Stimulated activated CD4-positive, alpha-beta T cell treated with anti-CD3 and anti-CD28 coated beads, Interleukin-12 subunit alpha, Interleukin-12 subunit beta, amount 100 ng/mL, for 48 hours (primary cell): ENCODE measurements around the gene TPGS1.

Experiments used
- DNase-seq, 3 donors: peaks; one replicate each; pipeline ENCODE4 v3.0.0-alpha.2; 2020; ENCODE audit warnings: low read depth in 2 of 3, low spot score in 1 of 3

The TPGS1 gene

DNA sequence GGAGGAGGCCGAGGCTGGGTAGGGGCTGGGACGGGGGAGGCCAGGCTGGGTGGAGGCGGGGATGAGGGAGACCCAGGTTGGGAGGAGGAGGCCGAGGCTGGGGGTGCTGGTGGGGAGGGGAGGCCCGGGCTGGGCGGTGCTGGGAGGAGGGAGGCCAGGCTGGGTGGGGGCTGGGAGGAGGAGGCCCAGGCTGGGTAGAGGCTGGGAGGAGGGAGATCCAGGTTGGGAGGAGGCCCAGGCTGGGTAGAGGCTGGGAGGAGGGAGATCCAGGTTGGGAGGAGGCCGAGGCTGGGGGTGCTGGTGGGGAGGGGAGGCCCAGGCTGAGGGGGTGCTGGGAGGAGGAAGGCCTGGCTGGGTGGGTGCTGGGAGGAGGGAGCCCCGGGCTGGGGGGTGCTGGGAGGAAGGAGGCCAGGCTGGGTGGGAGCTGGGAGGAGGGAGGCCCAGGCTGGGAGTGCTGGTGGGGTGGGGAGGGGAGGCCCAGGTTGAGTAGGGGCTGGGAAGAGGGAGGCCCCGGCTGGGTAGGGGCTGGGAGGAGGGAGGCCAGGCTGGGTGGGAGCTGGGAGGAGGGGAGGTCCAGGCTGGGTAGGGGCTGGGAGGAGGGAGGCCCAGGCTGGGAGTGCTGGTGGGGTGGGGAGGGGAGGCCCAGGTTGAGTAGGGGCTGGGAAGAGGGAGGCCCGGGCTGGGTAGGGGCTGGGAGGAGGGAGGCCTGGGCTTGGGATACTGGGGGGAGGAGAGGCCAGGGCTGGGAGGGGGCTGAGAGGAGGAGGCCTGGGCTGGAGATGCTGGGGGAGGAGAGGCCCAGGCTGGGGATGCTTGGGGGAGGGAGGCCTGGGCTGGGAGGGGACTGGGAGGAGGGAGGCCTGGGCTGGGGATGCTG is 10.7 kb downstream of the TPGS1 start:
- no peak for DNase-seq

DNA sequence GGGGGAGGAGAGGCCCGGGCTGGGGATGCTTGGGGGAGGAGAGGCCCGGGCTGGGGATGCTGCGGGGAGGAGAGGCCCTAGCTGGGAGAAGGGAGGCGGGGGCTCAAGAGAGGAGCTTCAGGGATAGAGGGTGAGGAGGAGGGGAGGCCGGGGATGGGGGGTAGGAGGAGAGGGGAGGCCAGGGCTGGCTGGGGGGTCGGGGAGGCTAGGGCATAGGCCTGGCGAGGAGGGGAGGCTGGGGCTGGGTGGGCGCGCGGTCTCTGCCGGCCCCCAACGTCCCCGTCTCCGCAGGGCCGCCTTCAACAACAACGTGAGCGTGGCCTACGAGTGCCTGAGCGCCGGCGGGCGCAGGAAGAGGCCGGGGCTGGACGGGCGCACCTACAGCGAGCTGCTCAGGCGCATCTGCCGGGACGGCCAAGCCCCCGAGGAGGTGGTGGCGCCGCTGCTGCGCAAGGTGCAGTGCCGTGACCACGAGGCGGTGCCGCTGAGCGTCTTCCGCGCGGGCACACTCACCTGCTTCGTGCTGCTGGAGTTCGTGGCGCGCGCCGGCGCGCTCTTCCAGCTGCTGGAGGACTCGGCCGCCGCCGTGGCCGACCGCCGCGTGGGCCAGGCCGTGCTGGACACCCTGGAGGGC is 11.4 kb downstream of the TPGS1 start:
- DNase-seq = no peak

DNA sequence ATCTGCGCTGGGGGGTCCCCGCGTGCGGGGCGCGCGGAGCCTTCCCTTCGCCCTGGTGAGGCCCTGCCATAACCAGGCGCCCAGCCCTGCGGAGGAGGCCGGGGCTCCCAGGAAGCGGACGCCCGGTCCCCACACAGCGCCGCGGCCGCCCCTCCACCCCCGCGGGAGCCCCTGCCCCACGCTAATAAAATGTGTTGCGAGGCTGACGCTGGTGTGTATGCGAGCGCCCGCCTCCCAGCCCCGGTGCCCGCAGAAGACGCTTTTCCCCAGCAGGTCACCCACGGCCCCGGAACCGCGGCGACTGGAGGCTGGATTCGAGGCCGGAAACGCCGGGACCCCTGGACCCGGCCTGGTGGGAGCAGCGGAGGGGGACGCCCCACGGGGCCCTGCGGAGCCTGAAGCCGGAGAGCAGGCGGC is 12.2 kb downstream of the TPGS1 start:
- no peak for DNase-seq

DNA sequence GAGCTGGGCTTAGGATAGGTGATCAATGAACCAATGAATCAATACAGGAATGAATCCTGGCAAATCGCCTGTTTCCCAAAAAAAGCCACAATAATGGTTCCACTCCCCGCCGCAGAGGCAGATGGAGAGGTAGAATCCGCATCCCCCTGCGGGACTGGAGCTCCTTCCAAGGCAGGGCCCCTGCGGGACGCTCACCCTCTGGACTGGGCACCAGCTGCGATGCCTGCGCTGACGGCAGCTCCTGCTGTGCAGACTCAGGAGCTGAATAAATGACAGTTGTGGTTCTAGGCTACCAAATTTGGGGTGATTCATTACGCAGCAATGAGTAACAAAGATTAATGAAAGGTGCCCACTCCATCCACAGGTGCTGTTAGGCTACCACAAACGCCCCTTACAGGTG is 15.4 kb downstream of the TPGS1 start:
- DNase-seq = no peak

DNA sequence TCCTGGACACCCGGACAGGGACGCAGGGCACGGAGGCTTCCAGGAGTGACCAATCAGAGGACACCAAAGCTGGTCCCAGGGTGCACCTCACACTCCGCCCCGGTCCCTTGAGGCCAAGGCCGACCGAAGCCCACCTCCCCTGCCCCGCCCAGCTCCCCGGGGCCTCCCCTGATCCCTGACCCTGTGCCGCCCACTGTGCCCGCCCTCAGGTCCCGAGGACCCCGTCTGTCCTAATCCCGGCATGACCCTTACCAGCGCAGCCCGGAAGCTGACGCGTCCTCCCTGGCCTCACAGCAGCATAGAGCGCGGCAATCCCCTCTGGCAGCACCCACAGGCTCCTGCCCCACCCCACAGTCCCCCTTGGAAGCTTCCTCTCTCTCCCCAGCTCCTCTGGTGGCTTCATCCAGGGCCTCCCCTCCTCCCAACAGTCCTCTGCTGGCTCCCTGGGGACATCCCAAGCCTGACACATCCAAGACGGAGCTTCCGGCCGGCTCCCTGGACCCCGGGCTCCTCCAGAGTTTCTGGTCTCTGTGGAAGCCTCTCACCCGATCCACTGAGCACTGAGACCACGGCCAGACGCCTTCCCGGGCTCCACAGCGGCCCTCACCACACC is 16.9 kb downstream of the TPGS1 start:
- no peak for DNase-seq

DNA sequence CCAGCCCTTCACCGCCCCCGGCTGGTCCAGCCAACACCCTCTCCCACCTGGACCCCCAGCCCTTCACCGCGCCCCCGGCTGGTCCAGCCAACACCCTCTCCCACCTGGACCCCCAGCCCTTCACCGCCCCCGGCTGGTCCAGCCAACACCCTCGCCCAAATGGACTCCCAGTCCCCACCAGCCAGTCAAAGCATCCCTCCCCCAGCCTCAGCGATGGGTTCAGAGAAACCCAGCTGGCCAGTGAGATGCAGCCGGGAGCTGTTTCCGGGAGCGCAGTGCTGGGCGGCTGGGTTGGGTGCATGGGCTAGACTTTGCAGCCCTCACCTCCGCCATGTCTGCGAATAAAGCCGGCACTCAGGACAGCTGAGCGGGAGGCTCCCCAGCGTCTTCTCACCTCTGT is 17.7 kb downstream of the TPGS1 start:
- DNase-seq = no peak

DNA sequence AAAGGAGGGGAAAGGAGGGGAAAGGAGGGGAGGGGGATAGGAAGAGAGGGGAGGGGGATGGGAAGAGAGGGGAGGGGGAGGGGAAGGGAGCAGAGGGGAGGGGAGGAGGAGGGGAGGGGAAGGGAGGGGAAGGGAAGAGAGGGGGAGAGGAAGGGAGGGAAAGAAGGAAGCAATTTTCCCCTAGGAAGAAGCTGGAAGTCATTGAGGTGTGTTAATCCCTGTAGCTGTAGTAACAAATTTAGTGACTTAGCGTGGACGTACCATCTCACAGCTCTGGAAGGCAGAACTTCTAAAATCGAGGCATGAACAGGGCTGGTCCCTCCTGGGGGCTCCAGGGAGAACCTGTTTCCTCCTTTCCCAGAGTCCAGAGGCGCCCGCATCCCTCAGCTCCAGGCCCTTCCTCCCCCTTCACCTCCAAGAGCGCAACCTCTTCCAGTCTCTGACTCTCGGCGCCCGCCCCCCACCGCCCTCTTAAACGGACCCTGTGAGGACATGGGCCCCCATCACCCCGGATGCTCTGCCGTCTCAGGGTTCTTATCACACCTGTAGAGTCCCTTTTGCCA is 18.6 kb downstream of the TPGS1 start:
- no peak for DNase-seq

DNA sequence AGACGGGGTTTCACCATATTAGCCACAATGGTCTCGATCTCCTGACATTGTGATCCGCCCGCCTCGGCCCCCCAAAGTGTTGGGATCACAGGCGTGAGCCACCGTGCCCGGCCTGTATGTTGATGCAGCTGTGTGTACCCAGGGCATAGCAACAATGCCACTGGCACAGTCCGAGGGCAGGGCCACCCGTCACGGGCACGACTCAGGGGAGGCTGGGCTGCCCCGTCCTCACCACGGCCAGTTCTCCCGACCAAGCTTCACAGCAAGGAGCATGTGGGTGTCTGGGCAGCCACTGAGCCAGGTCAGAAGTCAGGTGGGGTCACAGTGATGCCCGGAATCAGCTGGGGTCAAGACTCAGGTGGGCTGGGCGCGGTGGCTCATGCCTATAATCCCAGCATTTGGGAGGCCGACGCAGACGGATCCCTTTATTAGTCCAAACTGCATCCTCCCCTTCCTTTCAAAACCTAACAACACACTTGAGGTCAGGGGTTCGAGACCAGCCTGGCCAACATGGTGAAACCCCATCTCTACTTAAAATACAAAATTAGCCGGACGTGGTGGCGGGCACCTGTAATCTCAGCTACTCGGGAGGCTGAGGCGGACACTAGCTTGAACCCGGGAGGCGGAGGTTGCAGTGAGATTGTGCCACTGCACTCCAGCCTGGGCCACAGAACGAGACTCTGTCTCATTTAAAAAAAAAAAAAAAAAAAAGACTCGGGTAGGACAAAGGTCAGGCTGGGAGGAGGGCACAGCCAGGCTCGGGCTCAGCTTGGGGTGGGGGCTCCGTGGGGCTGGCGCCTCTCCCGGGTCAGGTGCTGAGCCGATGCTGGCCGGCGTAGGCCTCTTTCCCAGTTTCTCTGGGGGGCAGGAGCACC is 23.1 kb downstream of the TPGS1 start:
- no peak for DNase-seq

DNA sequence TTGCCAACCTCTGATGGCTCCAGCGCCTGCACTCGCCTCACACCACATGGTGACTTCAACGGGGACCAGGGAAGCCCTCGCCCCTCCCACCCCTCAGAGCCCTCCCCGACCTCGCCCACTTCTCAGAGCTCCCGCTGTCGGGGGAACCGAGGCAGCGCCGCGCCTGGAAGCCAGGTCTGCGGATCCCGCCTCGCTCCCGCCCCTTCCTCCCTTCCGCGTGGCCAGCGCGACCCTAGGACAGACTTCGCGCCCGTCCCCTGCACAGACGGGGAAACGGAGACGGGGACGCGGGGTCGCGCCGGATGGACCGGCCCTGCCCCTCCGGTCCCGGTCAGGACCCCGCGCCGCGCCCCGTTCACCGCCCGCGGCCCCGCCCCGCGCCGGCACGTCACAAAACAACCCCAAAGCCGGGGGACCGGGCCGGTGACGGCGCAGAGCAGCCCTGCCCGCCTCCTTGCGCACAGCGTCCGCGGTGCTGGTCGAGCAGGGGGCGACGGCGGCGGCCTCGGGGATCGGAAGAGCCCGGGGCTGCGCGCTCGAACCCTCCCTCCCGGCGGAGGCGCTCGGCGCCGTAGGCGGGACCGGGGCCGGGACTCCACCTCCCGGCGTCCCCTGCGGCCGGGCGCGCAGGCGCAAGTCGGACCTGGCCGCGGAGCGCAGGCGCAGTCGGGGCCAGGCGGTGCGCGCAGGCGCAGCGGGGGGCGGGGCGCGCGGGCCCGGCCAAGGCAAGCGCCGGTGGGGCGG is 23.9 kb downstream of the TPGS1 start:
- DNase-seq = peak; percentile 61 to 80 (median 76)

DNA sequence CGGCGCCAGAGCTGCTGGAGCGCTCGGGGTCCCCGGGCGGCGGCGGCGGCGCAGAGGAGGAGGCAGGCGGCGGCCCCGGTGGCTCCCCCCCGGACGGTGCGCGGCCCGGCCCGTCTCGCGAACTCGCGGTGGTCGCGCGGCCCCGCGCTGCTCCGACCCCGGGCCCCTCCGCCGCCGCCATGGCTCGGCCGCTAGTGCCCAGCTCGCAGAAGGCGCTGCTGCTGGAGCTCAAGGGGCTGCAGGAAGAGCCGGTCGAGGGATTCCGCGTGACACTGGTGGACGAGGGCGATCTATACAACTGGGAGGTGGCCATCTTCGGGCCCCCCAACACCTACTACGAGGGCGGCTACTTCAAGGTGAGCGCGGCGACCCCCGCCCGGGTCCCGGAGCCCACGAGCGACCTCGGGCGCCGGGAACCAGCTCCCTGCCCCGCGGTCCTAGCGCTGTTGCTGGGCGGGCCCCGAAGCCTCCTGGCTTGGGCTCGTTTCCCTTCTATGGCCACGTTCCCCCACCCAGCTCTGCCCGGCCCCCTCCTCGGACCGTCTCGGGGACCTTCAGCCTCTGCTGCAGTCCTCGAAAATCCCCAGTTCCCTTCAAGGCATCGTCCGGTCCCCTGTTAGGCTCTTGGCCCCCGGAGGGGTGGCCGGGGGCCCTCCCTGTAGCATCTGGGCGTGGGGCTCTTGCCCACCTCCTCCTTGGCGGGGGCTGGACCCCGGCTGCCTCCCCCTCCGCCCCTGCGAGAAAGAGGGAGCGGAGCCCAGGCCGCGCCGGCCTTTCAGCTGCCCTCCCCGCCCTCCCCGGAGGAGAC is 24.7 kb downstream of the TPGS1 start, which contains the start of gene CDC34:
CDC34 (plus strand) TSS at position 8 of the 808 bp plus-strand sequence; CDS start at position 180, 172 bp downstream.
- DNase-seq = no peak

DNA sequence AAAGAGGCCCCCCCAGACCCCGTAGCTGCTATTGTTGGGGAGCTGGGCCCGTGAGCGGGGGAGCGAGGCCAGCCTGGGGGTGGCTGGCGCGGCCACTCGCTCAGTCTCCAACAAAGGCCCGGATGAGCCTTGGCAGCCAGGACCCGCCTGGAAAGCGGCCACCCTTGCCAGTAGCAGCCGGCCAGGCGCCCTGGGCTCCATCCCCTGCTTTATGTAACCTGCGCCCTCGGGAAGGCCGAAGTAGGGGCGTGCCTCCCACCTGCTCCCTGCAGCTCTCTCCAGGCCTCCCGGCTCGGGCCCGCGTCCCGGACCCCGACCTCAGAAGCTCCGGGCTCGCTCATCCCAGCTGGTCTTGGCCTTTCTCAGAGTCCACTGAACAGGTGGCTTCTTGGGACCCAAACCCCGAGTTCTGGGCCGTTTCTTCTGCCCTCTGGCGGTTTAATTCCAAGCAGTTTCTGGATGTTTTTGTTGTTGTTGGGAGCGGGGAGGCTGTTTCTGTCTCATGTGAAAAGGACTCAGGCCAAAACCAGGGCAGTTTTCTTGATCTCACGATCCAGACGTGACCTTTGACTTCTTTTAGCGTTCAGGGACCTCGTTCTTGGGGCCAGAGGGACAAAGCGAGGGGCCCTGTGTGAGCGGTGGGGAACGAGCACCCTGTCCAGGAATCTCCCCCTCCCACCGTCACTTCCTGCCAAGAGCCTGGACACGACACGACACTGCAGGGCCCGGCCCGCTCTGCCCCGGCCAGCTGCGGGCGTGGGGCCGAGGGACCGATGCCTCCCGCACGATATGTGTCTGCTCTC is 25.5 kb downstream of the TPGS1 start:
- DNase-seq = no peak

DNA sequence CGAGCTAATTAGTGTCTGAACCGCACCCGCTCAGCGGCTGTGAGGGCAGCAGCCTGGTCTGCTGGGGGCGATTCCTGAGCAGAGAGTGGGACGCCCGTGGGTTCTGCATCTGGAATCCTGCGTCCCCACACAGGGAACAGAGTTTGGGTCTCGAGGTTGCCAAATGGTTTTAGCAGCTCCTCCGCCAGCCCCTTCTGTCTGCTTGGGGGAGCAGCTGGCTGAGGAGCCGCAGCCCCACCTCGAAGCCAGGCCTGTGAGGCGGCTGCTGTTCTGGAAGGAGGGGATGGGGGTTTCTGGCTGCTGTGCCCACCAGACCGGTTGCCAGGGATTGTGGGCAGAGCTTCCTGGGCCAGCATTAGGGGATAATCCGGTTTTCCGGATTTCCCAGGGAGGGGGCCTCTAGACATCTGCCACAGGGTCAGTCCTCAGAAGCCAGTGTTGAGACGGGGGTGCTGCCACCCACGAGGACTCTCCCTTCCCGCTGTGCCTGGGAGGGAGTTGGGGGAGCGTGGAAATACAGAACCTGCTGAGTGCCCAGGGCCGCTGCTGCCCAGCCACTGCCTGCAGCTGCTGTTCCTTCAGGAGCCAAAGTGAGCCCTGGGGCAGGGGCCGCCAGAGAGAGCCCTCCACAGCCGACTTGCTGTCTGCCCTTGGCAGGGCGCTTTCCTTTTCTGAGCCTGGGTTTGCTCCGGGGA is 26.2 kb downstream of the TPGS1 start:
- no peak for DNase-seq

DNA sequence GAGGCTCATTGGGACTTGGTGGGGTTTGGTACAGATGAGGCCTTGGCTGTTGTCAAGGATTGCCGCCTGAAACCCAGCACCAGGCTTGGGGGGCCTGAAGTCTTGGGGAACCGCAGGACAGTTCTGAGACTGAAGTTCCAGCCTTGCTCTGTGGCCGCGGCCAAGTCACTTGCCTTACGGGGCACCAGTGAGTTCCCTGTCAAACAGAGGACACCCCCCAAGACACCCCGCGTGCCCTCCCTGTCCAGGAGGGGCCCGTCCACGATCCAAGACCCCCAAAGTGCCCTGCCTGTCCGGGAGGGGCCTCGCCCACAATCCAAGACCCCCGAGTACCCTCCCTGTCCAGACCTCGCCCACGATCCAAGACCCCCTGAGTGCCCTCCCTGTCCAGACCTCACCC is 26.8 kb downstream of the TPGS1 start:
- no peak for DNase-seq

DNA sequence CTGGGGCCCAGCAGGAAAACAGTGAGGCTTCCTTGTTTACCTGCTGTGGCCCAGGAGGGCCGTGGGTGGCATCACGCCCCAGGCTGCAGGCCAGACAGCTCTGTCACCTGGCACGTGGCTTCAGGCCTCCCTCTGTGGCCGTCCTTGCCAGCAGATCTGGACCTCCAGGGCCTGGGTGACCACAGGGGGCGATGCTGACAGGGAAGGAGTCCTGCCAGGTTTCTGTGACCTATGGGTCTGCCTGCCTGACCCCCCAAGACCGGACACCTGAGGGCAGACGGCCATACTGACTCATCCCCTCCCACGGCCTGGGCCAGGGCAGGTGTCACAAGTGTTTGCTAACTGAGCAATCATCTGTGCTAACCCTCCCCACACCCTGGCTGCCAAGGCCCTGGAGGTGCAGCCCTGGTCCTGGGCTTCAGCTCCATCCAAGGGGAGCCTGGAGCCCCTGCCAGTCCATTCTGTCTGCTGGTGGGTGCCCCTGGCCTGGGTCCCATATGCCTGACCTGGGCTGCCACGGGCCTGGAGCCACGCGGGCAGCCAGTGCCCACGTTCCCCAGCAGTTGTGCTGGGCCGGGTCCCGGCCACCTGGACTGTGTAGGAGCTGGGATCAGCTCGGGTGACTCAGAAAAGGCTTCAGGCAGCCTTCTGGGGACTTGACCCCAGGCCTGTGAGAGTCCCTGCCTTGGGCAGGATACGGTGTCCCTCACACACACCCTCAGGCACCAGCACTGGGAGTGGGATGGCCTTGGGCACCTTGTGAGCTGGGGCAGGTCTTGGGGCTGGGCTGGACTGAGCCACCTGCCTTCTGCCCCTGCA is 27.9 kb downstream of the TPGS1 start:
- DNase-seq = no peak

DNA sequence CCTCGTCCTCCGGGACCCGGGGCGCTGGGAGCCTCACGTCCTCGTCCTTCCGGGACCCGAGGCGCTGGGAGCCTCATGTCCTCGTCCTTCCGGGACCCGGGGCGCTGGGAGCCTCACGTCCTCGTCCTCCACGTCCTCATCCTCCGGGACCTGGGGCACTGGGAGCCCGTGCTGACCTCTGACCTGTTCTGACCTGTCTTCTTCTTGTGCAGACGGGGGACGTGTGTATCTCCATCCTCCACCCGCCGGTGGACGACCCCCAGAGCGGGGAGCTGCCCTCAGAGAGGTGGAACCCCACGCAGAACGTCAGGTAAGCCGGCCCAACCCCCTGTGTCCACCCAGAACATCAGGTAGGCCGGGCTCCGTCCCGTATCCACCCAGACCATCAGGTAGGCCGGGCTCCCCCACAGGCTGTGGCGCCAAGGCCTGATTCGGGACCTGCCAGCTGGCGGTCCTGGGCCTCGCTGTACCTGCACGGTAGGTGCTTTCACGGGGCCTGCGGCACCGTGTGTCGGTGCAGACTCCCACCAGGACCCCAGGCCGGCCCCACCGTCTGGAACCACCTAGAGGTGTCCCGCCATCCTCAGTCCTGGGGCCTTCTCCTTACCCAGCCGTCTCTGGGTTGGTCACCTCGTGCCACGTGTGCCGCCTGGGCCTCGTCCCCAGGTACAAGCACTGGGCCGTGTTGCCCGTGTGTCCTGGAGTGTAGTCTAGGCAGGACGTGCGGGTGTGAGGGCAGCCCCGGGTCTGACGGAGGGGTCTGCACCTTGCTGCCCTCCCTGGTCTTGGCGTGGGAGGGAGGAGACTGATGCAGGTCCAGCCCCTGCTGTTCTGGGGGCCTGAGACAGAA is 29.0 kb downstream of the TPGS1 start:
- no peak for DNase-seq

DNA sequence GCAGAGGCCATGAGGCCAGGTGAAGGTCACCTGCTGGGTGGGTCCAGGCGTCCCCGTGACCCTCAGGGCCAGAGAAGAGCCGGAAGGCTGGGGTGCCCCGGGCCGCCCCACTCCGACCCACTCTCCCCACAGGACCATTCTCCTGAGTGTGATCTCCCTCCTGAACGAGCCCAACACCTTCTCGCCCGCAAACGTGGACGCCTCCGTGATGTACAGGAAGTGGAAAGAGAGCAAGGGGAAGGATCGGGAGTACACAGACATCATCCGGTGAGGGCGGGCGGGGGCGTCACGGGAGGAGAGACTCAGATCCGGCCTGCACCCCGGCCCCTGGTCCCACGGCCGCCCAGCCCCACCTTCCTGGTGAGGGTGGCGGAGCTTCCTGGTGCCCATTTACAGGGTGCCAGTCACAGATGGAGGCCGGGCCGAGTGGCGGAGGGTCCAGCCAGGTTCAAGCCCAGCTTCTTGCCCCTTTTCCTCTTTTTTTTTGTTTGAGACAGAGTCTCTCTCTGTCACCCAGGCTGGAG is 29.6 kb downstream of the TPGS1 start:
- no peak for DNase-seq
